ENCODE results near the gene KIAA2012. TPM values are rescaled to one million over a fixed set of nuclear protein-coding genes. Genes with fewer than 3 reads are reported as not detected.

Gene KIAA2012
- total RNA-seq, result not detected
- long read RNA-seq, result 0 reads

DNA sequence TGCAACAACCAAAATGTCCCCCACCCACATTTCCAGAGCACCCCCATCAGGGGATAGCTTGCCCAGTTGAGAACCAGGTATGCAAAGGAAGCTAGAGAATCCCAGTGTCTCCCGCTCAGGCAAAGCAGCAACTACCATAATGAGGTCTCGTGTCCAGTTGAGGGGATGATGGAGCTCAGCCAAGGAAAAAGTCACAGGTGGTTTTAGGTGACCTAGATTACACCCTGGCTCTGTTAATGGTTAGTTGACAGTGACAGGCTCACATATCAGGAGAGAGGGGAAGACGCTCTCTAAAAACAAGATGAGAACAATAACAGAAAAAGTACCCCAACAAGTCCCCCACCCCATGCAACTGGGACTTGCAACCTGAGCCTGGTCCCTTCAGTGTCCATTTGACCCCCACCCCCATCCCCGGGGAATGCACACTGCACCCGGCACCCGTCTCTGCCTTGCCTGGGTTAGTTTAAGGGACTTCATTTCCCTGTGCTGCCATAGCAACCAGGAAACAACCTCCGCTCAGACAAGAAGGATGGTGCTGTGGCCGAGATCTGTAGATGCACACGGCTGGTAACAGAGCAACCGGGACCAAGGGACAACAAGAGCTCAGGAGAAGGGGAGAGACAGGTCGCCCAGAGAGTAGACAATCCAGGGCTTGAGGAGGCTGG, at the start of gene KIAA2012:
Gene KIAA2012 (plus strand): TSS at position 519 of the 665 bp plus-strand sequence. CDS start 373 bp downstream, outside the sequence.
- no peak for DNase-seq (ENCODE audit: low spot score)

DNA sequence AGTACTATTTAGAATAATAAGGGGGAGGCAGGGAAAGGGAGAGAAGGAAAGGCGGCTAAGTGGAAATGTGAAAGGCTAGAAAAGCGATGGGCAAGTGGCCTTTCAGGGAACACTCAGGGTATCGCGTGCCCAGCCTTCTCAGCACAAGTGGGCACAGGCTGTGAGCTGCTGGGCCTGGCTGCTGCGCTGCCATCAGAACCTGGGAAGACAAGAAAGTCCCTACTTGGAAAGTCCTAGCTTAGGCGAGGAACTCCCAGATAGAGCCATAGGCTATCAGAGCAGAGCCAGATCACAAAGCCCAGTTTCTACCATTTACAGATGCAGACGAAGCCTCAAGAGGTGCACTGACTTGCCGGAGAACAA, 49.2 kb upstream of the KIAA2012 start:
- DNase-seq (ENCODE audit: low spot score), result no peak

GRCh38 chr2:202024871-202025270, 48.2 kb upstream of the KIAA2012 start:
- no peak for DNase-seq (ENCODE audit: low spot score)

DNA sequence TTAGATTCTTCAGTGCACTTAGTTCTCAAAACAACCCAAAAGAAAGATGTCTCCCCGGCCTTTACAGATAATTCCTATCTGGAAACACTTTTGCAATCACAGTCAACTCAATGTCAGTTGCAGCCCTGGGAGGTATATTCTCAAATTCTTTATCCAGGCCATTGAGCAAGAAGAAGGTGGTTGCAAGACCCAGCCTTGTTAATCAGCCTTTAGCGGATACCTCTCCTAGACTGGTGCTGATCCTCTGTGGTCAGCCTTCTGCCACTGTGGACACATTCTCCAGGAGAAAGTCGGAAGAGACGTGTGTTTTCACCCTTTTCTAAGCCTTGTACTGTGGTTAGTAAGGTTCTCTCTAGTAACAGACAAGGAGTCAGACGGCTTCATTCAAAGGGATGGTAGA, 47.2 kb upstream of the KIAA2012 start:
- no peak for DNase-seq (ENCODE audit: low spot score)

DNA sequence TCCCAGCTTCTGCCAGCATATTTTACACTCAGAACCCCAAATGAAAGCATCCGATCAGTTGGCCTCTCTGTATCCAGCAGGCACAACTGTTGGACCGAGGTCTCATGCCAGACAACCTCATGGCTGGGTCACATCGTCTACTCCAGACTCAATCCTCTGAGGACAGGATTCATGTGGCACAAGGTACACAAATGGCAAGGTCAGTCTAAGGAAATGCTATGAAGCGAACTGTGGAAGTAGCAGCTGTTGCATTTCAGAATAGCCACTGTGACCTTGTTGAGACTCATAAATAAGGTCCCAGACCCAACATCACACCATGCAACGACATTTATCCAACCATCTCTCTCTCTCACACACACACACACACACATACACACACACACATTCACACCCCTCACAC, 46.5 kb upstream of the KIAA2012 start:
- no peak for DNase-seq (ENCODE audit: low spot score)

DNA sequence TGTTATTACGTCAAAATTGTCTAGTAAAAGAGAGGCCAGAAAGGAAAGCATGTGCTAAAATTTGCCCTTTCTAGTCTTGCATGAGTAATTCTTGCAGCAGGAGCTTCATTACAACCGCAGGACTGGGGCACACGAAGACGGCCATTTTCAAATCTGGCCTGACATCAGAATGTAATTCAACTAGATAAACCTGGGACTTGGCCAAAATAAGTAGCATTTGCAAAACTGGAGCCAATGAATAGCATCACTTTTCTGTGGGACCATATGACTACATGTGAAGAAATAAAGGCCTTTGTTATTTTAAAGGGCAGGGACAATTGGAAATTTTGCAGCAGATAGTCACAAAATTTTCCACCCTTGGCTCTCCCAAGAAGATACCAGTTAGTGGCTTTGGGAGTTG, 42.4 kb upstream of the KIAA2012 start:
- DNase-seq (ENCODE audit: low spot score), result no peak

DNA sequence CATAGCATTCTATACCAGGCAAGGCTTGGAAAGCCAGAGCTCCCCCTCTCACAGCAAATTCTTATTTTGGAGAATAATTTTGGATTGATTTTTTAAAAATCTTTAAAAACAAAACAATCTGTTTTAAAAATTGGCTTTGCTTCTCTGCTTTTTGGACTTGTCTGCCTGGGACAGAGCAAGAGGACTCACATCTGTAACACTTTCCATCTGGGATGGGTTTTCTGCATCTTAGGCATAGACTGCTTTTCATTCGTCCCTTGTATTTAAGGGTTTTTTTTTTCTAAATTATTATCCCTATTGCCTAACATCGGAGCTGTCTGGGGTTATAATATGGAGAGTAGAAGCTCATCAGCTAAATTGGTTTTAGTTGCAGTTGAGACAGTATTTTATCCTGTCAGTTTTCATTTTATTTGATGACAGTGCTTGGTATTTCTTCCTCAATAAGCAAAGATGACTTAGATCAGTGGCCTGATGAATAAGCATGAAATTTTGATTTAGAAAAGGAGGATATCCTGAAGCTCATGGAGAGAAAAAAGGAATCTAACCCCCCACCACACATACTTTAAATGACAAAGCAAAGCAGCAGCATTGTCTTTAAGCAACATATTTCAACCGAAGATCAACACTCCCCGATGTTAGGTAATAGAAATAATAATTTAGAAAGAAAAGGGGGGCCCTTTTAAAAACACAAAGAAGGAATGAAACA, 41.7 kb upstream of the KIAA2012 start:
- no peak for DNase-seq (ENCODE audit: low spot score)

GRCh38 chr2:202032846-202033316, 40.2 kb upstream of the KIAA2012 start:
- no peak for DNase-seq (ENCODE audit: low spot score)

- peak; percentile 97 for DNase-seq (ENCODE audit: low spot score)
Measured at GRCh38 chr2:202033317-202034248, 39.5 kb upstream of the KIAA2012 start, which contains the start of gene FZD7. Gene FZD7, plus strand, starts transcription at chr2:202033855. Its CDS starts 793 bp downstream, at chr2:202034648.

- no peak for DNase-seq (ENCODE audit: low spot score)
Measured at GRCh38 chr2:202034249-202035088, 38.6 kb upstream of the KIAA2012 start.

DNA sequence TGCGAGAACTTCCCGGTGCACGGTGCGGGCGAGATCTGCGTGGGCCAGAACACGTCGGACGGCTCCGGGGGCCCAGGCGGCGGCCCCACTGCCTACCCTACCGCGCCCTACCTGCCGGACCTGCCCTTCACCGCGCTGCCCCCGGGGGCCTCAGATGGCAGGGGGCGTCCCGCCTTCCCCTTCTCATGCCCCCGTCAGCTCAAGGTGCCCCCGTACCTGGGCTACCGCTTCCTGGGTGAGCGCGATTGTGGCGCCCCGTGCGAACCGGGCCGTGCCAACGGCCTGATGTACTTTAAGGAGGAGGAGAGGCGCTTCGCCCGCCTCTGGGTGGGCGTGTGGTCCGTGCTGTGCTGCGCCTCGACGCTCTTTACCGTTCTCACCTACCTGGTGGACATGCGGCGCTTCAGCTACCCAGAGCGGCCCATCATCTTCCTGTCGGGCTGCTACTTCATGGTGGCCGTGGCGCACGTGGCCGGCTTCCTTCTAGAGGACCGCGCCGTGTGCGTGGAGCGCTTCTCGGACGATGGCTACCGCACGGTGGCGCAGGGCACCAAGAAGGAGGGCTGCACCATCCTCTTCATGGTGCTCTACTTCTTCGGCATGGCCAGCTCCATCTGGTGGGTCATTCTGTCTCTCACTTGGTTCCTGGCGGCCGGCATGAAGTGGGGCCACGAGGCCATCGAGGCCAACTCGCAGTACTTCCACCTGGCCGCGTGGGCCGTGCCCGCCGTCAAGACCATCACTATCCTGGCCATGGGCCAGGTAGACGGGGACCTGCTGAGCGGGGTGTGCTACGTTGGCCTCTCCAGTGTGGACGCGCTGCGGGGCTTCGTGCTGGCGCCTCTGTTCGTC, 37.7 kb upstream of the KIAA2012 start:
- no peak for DNase-seq (ENCODE audit: low spot score)

DNA sequence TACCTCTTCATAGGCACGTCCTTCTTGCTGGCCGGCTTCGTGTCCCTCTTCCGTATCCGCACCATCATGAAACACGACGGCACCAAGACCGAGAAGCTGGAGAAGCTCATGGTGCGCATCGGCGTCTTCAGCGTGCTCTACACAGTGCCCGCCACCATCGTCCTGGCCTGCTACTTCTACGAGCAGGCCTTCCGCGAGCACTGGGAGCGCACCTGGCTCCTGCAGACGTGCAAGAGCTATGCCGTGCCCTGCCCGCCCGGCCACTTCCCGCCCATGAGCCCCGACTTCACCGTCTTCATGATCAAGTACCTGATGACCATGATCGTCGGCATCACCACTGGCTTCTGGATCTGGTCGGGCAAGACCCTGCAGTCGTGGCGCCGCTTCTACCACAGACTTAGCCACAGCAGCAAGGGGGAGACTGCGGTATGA, 37.1 kb upstream of the KIAA2012 start:
- DNase-seq (ENCODE audit: low spot score), result no peak

DNA sequence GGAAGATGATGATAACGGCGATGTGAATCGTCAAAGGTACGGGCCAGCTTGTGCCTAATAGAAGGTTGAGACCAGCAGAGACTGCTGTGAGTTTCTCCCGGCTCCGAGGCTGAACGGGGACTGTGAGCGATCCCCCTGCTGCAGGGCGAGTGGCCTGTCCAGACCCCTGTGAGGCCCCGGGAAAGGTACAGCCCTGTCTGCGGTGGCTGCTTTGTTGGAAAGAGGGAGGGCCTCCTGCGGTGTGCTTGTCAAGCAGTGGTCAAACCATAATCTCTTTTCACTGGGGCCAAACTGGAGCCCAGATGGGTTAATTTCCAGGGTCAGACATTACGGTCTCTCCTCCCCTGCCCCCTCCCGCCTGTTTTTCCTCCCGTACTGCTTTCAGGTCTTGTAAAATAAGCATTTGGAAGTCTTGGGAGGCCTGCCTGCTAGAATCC, 36.4 kb upstream of the KIAA2012 start:
- no peak for DNase-seq (ENCODE audit: low spot score)

- DNase-seq (ENCODE audit: low spot score), result no peak
Measured at GRCh38 chr2:202037086-202037485, 36.0 kb upstream of the KIAA2012 start.

- no peak for DNase-seq (ENCODE audit: low spot score)
Measured at GRCh38 chr2:202038471-202039277, 34.4 kb upstream of the KIAA2012 start.

DNA sequence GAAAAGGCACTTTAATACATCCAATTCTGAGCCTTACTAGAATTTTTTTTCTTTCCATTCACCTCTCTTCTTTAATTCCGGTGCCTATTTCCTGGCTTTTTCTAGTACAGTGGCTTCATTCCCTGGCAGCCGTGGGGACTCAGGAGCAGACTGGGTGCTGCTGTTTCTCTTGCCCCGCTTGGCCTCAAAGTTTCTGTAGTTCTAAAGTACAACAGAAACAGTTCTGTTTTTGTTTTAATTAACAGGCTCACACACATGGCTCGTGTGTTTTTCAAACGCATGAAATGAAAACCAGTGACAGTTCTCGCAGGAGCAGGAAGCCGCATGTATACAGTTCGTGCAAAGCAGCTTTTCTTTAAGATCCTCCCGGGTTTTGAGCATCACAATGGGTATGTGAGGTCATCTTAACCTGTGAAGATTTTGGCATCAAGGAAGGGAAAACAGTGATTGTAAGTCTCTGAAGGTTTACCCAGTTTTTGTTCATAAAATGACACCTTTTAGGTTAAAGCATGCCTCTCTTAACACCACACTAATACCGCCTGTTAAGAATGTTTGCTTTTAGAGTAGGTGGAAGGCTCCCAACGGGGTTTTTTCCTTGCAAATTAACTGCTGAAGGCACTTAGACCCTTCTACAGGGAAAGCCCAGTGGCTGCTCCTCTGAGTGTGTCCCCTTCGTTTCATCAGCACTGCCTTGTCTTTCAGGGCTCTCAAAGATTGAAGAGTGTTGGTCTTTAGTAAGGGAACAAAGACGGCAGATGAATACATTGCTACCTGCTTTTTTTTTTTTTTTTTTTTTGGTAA, 33.6 kb upstream of the KIAA2012 start:
- no peak for DNase-seq (ENCODE audit: low spot score)

DNA sequence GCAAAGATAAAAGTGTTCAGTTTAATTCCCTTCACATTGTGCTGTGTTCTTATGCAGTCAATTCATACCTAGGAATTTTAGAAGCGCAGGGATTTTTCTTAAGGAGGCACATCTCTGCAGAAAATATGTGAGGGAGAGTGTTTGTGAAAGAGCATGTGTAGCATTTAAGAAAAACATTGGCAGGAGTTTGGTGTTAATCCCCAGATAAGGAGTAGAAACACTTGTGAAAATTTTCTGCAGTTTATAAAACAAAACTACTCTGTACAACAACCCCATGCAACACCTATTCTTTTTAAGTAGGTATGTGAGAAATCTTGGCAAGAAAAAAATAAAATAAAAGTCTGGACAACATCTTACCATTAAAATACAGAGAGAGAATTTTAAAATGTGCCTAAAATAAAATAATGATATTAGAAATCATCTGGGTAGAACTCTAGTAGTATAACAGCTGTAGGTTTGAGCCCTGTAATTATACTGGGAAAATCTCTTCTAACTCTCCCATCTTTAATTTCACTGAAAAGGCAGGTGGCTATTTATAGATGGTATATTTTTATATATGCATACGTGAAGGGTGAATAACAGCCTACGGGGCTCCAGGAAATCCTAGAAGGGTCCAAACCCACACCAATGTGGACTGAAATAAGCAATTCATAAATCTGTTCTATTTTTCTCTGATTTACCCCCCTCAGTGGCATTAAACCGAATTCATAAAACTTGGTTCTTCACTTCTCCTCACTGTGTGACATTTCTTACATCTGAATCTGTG, 32.8 kb upstream of the KIAA2012 start:
- no peak for DNase-seq (ENCODE audit: low spot score)
